Measurements from ENCODE around the gene VN1R5. TPM values are rescaled to one million over a fixed set of nuclear protein-coding genes. Genes with fewer than 3 reads are reported as not detected.

VN1R5 gene
- total and polyA plus RNA-seq, 2 of the 13 experiments (the other 11 are each of a cell fraction or from before 2014, with no cell fraction given): not detected

DNA sequence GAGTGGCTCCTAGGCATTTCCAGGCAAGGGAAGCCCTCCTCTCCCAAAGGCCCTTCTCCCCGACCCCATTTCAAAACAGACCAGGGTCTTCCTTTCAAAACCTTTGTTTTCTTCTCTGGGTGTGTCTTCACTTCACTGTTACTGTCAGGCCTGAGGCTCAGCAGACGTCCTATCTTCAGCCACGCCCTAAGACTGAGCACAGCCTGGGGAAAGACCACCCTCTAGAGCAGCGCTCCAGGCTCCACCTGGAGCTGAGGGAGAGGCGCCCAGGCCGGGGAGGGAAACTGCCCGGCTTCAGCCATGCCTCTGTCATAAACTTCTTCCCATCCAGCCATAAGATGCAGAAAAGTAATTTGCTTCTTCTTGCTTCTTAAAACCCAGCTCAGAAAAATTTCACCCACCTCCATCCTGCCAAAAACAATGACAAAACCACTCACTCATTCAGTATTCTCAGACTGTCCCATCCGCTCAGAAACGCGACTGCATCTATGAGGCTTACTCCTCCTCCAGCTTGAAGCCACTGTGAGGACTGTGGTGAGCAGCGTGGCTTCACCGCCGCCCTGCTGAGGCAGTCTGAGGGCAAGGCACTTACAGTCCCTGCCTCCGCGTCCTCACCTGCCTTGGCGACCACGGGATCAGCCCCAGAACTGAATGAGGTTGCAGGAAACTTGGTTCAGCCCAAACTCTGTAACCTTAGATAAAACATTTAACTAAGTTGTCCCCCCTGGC, 36.1 kb downstream of the VN1R5 start:
- POLR2A ChIA-PET: no interaction called here
- Histone ChIP-seq H3K27ac (ENCODE audit: extremely low read length, insufficient read depth, low read length) (no peak overlapping the region), H2AFZ (ENCODE audit: low read length) (no peak overlapping the region), H3K9me3 (ENCODE audit: low read length) (no peaks in the 10 kb centered on the region), H3K9ac (ENCODE audit: insufficient read depth, low read depth, low read length) (no peak overlapping the region), H3K4me1 (ENCODE audit: insufficient read depth, low read length) (no peaks in the 10 kb centered on the region), H3K27me3 (ENCODE audit: control insufficient read depth in 1 of 2, insufficient read depth in 2 of 2, low read length in 2 of 2) (no peaks in the 10 kb centered on the region), H3K79me2 (ENCODE audit: insufficient read depth, low read length) (no peaks in the 10 kb centered on the region), H3K36me3 (replicated peaks in 1 of 2; ENCODE audit: control insufficient read depth in 1 of 2, insufficient read depth in 2 of 2, low read length in 2 of 2) (no peaks in the 10 kb centered on the region), H3K4me3 (replicated peaks in 1 of 3; ENCODE audit: insufficient read depth in 1 of 3, low read depth in 2 of 3, low read length in 3 of 3) (no peak overlapping the region), H4K20me1 (ENCODE audit: insufficient read depth, low read length) (no peaks in the 10 kb centered on the region), H3K4me2 (ENCODE audit: low read depth, low read length) (no peak overlapping the region)
- DNase-seq (ENCODE audit: low spot score) (no peak), FAIRE-seq (no peak), ATAC-seq (peak; percentile 25; the same call in 1 of the 3 replicates)
- 78% methylated on average over 17 of the region's 17 CpGs for WGBS (ENCODE audit: low lambda C conversion rate)
- TF ChIP-seq TEAD3 (CRISPR knock-in tag; optimal IDR thresholded peaks at IDR 0.05; ENCODE audit: borderline replicate concordance): no peak
- no peak for TF ChIP-seq KMT2A (CRISPR knock-in tag; IDR thresholded peaks at IDR 0.05)
- no peak for TF ChIP-seq TOPORS (CRISPR knock-in tag; IDR thresholded peaks at IDR 0.05)
- no peak for TF ChIP-seq KAT2B (IDR thresholded peaks at IDR 0.05; ENCODE audit: borderline replicate concordance, low read depth, low read length)
- no peak for TF ChIP-seq SETDB1 (CRISPR knock-in tag; IDR thresholded peaks at IDR 0.05; ENCODE audit: borderline replicate concordance)
- TF ChIP-seq ZNF337 (CRISPR knock-in tag; IDR thresholded peaks at IDR 0.05; ENCODE audit: borderline replicate concordance, low read depth): no peak
- TF ChIP-seq GATA4 (IDR thresholded peaks at IDR 0.05; ENCODE audit: borderline replicate concordance, low read depth): no peak
- TF ChIP-seq NFATC3 (CRISPR knock-in tag; IDR thresholded peaks at IDR 0.05): no peak
- no peak for TF ChIP-seq ZNF282 (IDR thresholded peaks at IDR 0.05; ENCODE audit: partially characterized antibody)
- no peak for TF ChIP-seq THAP11 (CRISPR knock-in tag; IDR thresholded peaks at IDR 0.05)
- TF ChIP-seq, protein P1, sequence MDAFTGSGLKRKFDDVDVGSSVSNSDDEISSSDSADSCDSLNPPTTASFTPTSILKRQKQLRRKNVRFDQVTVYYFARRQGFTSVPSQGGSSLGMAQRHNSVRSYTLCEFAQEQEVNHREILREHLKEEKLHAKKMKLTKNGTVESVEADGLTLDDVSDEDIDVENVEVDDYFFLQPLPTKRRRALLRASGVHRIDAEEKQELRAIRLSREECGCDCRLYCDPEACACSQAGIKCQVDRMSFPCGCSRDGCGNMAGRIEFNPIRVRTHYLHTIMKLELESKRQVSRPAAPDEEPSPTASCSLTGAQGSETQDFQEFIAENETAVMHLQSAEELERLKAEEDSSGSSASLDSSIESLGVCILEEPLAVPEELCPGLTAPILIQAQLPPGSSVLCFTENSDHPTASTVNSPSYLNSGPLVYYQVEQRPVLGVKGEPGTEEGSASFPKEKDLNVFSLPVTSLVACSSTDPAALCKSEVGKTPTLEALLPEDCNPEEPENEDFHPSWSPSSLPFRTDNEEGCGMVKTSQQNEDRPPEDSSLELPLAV (CRISPR knock-in tag; conservative IDR thresholded peaks at IDR 0.05; ENCODE audit: low read depth): no peak
- no peak for TF ChIP-seq ARNTL (CRISPR knock-in tag; IDR thresholded peaks at IDR 0.05)
- TF ChIP-seq MAFF (IDR thresholded peaks at IDR 0.05; ENCODE audit: low read depth, low read length): no peak
- no peak for TF ChIP-seq MIER2 (CRISPR knock-in tag; IDR thresholded peaks at IDR 0.05)
- no peak for TF ChIP-seq ISX (CRISPR knock-in tag; conservative IDR thresholded peaks at IDR 0.05)
- TF ChIP-seq CSRNP1 (CRISPR knock-in tag; IDR thresholded peaks at IDR 0.05): no peak
- TF ChIP-seq SNAPC2 (CRISPR knock-in tag; IDR thresholded peaks at IDR 0.05): no peak
- CTCF ChIA-PET (ENCODE audit: low intra/inter-chr PET ratio, low total read pairs): no interaction called here
- no TSS peak for BruUV-seq (replicated peaks)
- in situ Hi-C loops (cut with HindIII; ENCODE audit: extremely low pct_ligation_motif_present, low pct_unique_long_range_greater_than_20kb) (no loop called here), intact Hi-C loops (cut with micrococcal nuclease; ENCODE audit: unreplicated experiment) (no loop called here)
